ENCODE data around the gene GDF15. TPM values are rescaled to one million over a fixed set of nuclear protein-coding genes. Genes with fewer than 3 reads are reported as not detected.

GDF15 gene, protein sequence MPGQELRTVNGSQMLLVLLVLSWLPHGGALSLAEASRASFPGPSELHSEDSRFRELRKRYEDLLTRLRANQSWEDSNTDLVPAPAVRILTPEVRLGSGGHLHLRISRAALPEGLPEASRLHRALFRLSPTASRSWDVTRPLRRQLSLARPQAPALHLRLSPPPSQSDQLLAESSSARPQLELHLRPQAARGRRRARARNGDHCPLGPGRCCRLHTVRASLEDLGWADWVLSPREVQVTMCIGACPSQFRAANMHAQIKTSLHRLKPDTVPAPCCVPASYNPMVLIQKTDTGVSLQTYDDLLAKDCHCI
- total RNA-seq (140 and 165 TPM in 2 replicates), polyA plus RNA-seq (206 and 343 TPM in 2 replicates), polyA minus RNA-seq (30.7 and 37.6 TPM in 2 replicates), Bru-seq, nascent RNA (percentile 87 among the genes with signal in this experiment), BruChase-seq, experiment 1, labeled RNA remaining after a 6-hour chase (percentile 97 among the genes with signal in this experiment), BruChase-seq, experiment 2, labeled RNA remaining after a 2-hour chase (percentile 98 among the genes with signal in this experiment)
- 74.9 and 137 TPM in 2 replicates for polyA plus RNA-seq (2011; cell fraction: cytosol; rRNA removed)
- polyA plus RNA-seq (2011; cell fraction: nucleus; rRNA removed) = 58.6 and 63.6 TPM in 2 replicates
- 252 and 264 TPM in 2 replicates for polyA plus RNA-seq (2012)
- 27.1 TPM for polyA minus RNA-seq (2011; cell fraction: cytosol; rRNA and poly(A)+ RNA removed)
- polyA minus RNA-seq (2011; cell fraction: nucleus; rRNA and poly(A)+ RNA removed) = 12.8 and 28.4 TPM in 2 replicates
- long read RNA-seq, transcript GDF15-201 (2 exons, 1,200 nt) = major isoform, 168 of 199 reads
- long read RNA-seq, partial matches to known transcripts = 0 of 199 reads
- long read RNA-seq, other reads (novel, unspliced or antisense) = 31 of 199 reads

DNA sequence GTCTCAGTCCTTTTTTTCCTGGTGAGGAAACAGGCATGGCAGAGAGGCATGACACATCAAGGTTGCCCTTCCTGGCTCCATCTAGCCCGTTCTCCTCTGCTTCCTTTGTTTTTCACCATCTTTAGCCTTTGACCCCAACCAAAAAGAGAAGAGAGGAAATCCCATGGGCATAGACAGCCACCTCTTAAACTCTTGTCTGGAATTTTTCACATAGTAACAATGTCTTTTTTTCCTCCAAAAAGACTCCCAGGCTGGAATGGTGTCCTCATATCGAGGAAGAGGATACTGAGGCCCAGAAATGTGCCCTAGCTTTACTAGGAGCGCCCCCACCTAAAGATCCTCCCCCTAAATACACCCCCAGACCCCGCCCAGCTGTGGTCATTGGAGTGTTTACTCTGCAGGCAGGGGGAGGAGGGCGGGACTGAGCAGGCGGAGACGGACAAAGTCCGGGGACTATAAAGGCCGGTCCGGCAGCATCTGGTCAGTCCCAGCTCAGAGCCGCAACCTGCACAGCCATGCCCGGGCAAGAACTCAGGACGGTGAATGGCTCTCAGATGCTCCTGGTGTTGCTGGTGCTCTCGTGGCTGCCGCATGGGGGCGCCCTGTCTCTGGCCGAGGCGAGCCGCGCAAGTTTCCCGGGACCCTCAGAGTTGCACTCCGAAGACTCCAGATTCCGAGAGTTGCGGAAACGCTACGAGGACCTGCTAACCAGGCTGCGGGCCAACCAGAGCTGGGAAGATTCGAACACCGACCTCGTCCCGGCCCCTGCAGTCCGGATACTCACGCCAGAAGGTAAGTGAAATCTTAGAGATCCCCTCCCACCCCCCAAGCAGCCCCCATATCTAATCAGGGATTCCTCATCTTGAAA lies at the start of gene GDF15:
Gene GDF15, plus strand, starts transcription at position 484 of the 868 bp plus-strand sequence. Its CDS starts 32 bp downstream, at position 516.
- peaks cover 26% of the 10 kb centered on the region for H3K79me2 ChIP-seq (ENCODE audit: control insufficient read depth, insufficient read depth, low read length)
- DNase-seq (ENCODE audit: low read depth, low spot score) (peak; percentile 97), FAIRE-seq (peak; percentile 98)
- H3K4me3 ChIP-seq (replicated peaks in 1 of 3; ENCODE audit: insufficient read depth in 1 of 3, low read depth in 1 of 3, low read length in 3 of 3) = peak within 1 kb of the TSS; percentile 71 to 97 (median 94)
- peaks cover 0 to 9% of the 10 kb centered on the region in 2 experiments for H3K36me3 ChIP-seq (ENCODE audit: control insufficient read depth in 2 of 2, extremely low read depth in 1 of 2, insufficient read depth in 2 of 2, low read length in 2 of 2)
- intact Hi-C loops (cut with micrococcal nuclease) (loop anchor here (1.0 to 2.0 kb wide), 4 partner anchors 12 to 37 kb away; no protein-coding TSS in a partner anchor), dilution Hi-C loops (cut with MboI; ENCODE audit: extremely low pct_ligation_motif_present, low sequenced_read_pairs) (no loop called here)
- peak within 1 kb of the TSS; percentile 92 for H3K4me2 ChIP-seq (ENCODE audit: insufficient read depth, low read length)
- no peaks in the 10 kb centered on the region for H4K20me1 ChIP-seq (replicated peaks; ENCODE audit: control insufficient read depth, extremely low read depth, insufficient read depth, low read length)
- POLR2A ChIA-PET = interaction anchor here (0.6 to 3.6 kb wide), 27 partner anchors 9 to 162 kb away, joined by 3 to 87 read pairs (median 5); partner anchors contain the start of genes JUND, LSM4 and SSBP4
- peak within 1 kb of the TSS; percentile 69 for H3K27ac ChIP-seq (ENCODE audit: insufficient read depth, low read depth, low read length)
- CTCF ChIA-PET = interaction anchor here (0.5 to 9.4 kb wide), 31 partner anchors 8 to 177 kb away, joined by 3 to 115 read pairs (median 6); partner anchors contain the start of genes JUND, LRRC25, LSM4 and SSBP4
- peak within 1 kb of the TSS; percentile 91 for H3K9ac ChIP-seq (replicated peaks; ENCODE audit: extremely low read depth, insufficient read depth, low read length)
- BruUV-seq (replicated peaks) = TSS peak; percentile 88
- no peaks in the 10 kb centered on the region for H3K9me1 ChIP-seq (replicated peaks; ENCODE audit: control insufficient read depth, extremely low read depth, insufficient read depth, low read length)
- no peaks in the 10 kb centered on the region for H3K27me3 ChIP-seq (ENCODE audit: control insufficient read depth in 2 of 2, insufficient read depth in 2 of 2, low read length in 2 of 2)
- H3K9me3 ChIP-seq (replicated peaks; ENCODE audit: control insufficient read depth, insufficient read depth, low read length) = no peaks in the 10 kb centered on the region
- TF ChIP-seq FOS (IDR thresholded peaks at IDR 0.05; ENCODE audit: borderline replicate concordance, insufficient read depth, low read length) (peak; percentile 72), JUN (IDR thresholded peaks at IDR 0.05; ENCODE audit: borderline replicate concordance, insufficient read depth, insufficient read length, low read depth) (peak; percentile 42), EZH2 (IDR thresholded peaks at IDR 0.05; ENCODE audit: borderline replicate concordance, low read depth, low read length, severe bottlenecking) (no peak), POLR2A (IDR thresholded peaks at IDR 0.05; ENCODE audit: low read depth, low read length) (peak; percentile 100), GATA2 (IDR thresholded peaks at IDR 0.05; ENCODE audit: insufficient read depth, insufficient read length, low read depth, low read length) (peak; percentile 68), MAX (IDR thresholded peaks at IDR 0.05; ENCODE audit: insufficient read depth, insufficient read length) (peak; percentile 37), CTCF (IDR thresholded peaks at IDR 0.05; ENCODE audit: extremely low read depth in 1 of 2, insufficient read depth in 1 of 2, low read depth in 1 of 2, low read length in 2 of 2) (peak; percentile 92 to 95), MYC (IDR thresholded peaks at IDR 0.05; ENCODE audit: low read depth, low read length) (no peak), POLR2AphosphoS5 (IDR thresholded peaks at IDR 0.05; ENCODE audit: insufficient read depth, low read depth, low read length) (peak; percentile 100)
- peaks cover 15% of the 10 kb centered on the region for H3K4me1 ChIP-seq (ENCODE audit: control insufficient read depth, extremely low read depth, insufficient read depth, low read length)
- peak within 1 kb of the TSS; percentile 5 for H2AFZ ChIP-seq (ENCODE audit: low read depth, low read length)

Data from endothelial cell of umbilical vein (primary cell).